PC-3 (cell line): ENCODE data around the gene HSPB7.

Experiments used
- CTCF ChIP-seq: fragments of 300-600 bp; sonication (generic); conservative IDR thresholded peaks from 2 replicates; pipeline ENCODE4 v1.5.1; 2017; ENCODE audit warnings: antibody characterized with exemption, low read depth, mild to moderate bottlenecking, low read length
- EZH2 ChIP-seq: fragments of 300-600 bp; sonication (generic); IDR thresholded peaks from one replicate; pipeline ENCODE4 v1.6.1; 2017; ENCODE audit warnings: antibody characterized with exemption, mild to moderate bottlenecking, low read length; ENCODE audit not compliant: unreplicated experiment

DNA sequence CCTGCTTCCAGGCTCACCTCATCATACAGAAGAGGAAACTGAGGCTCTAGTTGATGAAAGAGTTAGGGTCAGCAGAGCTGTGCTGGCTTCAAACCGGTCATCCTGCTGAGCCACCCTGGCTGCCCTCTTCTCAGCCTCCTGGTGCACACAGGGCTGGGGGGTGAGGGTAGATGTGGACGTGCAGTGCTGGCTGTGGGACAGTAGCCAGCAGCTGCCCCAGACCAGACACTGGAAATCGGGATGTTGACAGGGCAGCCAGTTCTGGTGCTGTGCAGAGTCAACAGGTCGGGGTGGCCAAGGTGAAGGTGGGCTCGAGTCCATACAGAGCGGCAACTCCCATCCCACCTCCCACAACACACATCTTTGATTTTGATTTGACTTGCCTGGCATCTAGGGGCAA is 2.5 kb upstream of the HSPB7 start:
- no peak for TF ChIP-seq CTCF
- TF ChIP-seq EZH2, result no peak
